Body of pancreas (tissue), 4 donors: ENCODE data around the gene PNP.

Experiments used
- POLR2A ChIP-seq, 3 donors: fragments of 450-650 bp; IDR thresholded peaks; one replicate each; pipeline ENCODE4 v1.6.1; 2016; ENCODE audit warnings: antibody characterized with exemption in 3 of 3, mild to moderate bottlenecking in 2 of 3
- TF ChIP-seq, protein P1 (sequence below), 7 experiments: fragments of 450-650 bp in 4 of 7; fragments of 200-600 bp in 3 of 7; sonication (generic) in 3 of 7; IDR thresholded peaks; one replicate each; pipeline ENCODE4 v1.5.1; 2016 to 2019; ENCODE audit warnings: antibody characterized with exemption in 7 of 7

DNA sequence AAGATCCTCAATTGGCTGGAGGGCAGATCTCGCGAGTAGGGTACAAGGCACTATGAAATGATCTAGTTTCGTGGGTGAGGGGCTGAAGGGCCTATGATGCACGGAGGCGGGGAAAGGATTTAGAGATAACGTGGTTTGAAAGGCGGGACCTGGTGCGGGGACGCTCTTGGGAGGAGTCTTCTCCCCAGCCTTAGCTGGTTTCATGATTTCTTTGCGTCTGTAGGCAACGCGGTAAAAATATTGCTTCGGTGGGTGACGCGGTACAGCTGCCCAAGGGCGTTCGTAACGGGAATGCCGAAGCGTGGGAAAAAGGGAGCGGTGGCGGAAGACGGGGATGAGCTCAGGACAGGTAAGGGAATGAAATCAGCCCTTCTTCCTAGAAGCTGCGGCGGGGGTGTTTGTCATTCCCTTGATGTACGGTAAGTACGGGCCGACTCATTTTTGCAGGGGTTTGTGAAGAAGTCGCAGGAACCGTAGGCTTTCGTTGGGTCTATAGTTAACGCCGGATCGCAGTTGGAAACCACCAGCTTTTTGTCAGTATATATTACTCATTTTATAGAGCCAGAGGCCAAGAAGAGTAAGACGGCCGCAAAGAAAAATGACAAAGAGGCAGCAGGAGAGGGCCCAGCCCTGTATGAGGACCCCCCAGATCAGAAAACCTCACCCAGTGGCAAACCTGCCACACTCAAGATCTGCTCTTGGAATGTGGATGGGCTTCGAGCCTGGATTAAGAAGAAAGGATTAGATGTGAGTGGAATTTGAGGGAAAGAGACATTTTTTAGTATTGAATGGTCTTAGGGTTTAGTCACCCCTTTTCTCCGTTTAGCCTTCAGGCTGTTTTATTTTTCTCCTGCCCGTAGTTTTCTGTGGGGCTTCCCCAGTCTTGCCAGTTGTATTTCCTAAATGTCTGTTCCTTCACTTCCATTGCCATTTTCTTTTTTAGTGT is 13.6 kb upstream of the PNP start:
- TF ChIP-seq, protein P1, sequence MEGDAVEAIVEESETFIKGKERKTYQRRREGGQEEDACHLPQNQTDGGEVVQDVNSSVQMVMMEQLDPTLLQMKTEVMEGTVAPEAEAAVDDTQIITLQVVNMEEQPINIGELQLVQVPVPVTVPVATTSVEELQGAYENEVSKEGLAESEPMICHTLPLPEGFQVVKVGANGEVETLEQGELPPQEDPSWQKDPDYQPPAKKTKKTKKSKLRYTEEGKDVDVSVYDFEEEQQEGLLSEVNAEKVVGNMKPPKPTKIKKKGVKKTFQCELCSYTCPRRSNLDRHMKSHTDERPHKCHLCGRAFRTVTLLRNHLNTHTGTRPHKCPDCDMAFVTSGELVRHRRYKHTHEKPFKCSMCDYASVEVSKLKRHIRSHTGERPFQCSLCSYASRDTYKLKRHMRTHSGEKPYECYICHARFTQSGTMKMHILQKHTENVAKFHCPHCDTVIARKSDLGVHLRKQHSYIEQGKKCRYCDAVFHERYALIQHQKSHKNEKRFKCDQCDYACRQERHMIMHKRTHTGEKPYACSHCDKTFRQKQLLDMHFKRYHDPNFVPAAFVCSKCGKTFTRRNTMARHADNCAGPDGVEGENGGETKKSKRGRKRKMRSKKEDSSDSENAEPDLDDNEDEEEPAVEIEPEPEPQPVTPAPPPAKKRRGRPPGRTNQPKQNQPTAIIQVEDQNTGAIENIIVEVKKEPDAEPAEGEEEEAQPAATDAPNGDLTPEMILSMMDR (IDR thresholded peaks at IDR 0.05) = no peak
- TF ChIP-seq POLR2A (IDR thresholded peaks at IDR 0.05) = no peak
